Activated CD4-positive, alpha-beta T cell treated with anti-CD3 and anti-CD28 coated beads for 36 hours (primary cell): ENCODE data around the gene RRAGB. TPM values are rescaled to one million over a fixed set of nuclear protein-coding genes. Genes with fewer than 3 reads are reported as not detected.
"Not testable (repeated sequence)": the region's sequence is repeated elsewhere in the genome, so short reads cannot be mapped to it uniquely, and the experiment has no call there.

Experiments used
- ATAC-seq: fragments of 200-7000 bp; cut with Tn5 transposase; one replicate; pipeline ENCODE4 v1.10.0; 2021; ENCODE audit warnings: mild to moderate bottlenecking, moderate library complexity
- CTCF ChIA-PET: fragments of 350-600 bp; sonication (Branson Sonifier 250); formaldehyde crosslinking; loops from one replicate; lab custom pipeline; 2021; ENCODE audit warnings: antibody characterized with exemption; lab: Charles Lee
- POLR2A ChIA-PET: fragments of 350-600 bp; sonication (Branson Sonifier 250); formaldehyde crosslinking; loops from one replicate; lab custom pipeline; 2021; ENCODE audit warnings: antibody characterized with exemption, inconsistent platforms; lab: Charles Lee
- DNase-seq: peaks from one replicate; pipeline ENCODE4 v3.0.0-alpha.2; 2020
- H3K27ac Mint-ChIP-seq: one replicate; pipeline ENCODE4 v1.8.0; 2021; ENCODE audit warnings: mixed read lengths
- H3K27me3 Mint-ChIP-seq: one replicate; pipeline ENCODE4 v1.8.0; 2021; ENCODE audit warnings: mixed read lengths
- H3K36me3 Mint-ChIP-seq: one replicate; pipeline ENCODE4 v1.8.0; 2021; ENCODE audit warnings: low read depth, mixed read lengths
- H3K4me1 Mint-ChIP-seq: one replicate; pipeline ENCODE4 v1.8.0; 2021; ENCODE audit warnings: mixed read lengths
- H3K4me3 Mint-ChIP-seq: one replicate; pipeline ENCODE4 v1.8.0; 2021; ENCODE audit warnings: mild to moderate bottlenecking, moderate library complexity, mixed read lengths
- H3K9me3 Mint-ChIP-seq: one replicate; pipeline ENCODE4 v1.8.0; 2021; ENCODE audit warnings: low read depth, mixed read lengths
- intact Hi-C, 2 experiments: fragments of 100-400 bp; cut with DNase I in 1 of 2; cut with micrococcal nuclease in 1 of 2; formaldehyde crosslinking; loops; one replicate each; pipeline versions ENCODE4 v1.14.2 to v1.15.1; 2022 to 2024; cut with DNase I, micrococcal nuclease
- total RNA-seq, 2 experiments: library from RNA; stranded (reverse); gene quantifications; one replicate each; pipeline ENCODE4 v1.2.3, GENCODE V29; 2021

The RRAGB gene, protein sequence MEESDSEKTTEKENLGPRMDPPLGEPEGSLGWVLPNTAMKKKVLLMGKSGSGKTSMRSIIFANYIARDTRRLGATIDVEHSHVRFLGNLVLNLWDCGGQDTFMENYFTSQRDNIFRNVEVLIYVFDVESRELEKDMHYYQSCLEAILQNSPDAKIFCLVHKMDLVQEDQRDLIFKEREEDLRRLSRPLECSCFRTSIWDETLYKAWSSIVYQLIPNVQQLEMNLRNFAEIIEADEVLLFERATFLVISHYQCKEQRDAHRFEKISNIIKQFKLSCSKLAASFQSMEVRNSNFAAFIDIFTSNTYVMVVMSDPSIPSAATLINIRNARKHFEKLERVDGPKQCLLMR
- 1 to 10 TPM; 4.3 to 5.0 TPM for total RNA-seq

DNA sequence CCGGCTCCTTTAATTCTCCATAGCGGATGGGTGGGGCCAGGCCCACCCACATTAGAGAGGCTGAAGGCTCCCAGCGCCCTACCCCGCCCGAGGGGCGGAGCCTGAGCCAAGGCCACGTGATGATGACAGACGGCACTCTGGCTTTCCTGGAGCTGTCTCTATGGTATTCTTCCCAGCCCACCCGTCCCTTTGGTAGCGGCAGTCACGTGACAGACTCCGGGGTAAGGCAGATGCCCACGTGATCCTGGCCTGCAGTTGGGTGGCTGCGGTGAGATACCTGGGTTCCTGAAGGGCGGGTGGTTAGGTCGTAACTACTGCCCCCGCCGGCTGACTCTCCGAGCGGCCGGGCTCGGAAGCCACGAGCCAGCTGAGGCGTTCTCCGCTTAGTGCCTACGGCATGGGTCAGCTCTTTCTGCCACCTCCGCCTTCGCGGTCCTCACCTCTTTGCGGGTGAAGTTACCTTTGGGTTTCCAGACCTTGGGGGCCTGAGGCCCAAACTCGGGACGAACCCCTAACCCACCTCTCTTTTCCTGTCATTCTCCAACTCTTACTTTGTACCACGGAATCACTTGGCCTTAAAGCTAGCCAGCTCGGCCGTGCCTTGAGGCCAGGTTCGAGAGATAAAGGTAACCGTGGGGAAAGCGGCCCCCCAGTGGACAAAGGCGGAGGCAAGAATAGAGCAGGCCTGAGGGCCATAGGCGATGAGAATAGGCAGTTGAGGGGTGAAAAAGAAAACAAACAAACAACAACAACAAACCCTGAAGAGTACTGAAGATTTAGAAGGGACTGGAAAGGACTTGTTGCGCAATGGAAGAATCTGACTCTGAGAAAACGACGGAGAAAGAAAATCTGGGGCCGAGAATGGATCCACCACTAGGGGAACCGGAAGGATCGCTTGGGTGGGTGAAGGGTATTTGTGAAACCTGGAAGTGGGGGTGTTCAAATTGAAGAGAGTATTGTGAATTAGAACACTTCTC is at the start of gene RRAGB:
Gene RRAGB, plus strand, starts transcription at position 229 of the 977 bp plus-strand sequence. Its CDS starts 579 bp downstream, at position 808.
- Mint-ChIP-seq H3K27ac (peak within 1 kb of the TSS; percentile 87), H3K4me1 (peaks cover 33% of the 10 kb centered on the region), H3K36me3 (peaks cover 9% of the 10 kb centered on the region), H3K9me3 (no peaks in the 10 kb centered on the region), H3K4me3 (peak within 1 kb of the TSS; percentile 87), H3K27me3 (no peaks in the 10 kb centered on the region)
- peak; percentile 99 for ATAC-seq
- ChIA-PET POLR2A (interaction anchor here (0.6 kb wide), 2 partner anchors 26 to 229 kb away, joined by 3 read pairs; no protein-coding TSS in a partner anchor), CTCF (interaction anchor here (0.6 to 1.7 kb wide), 6 partner anchors 12 to 1076 kb away, joined by 3 to 9 read pairs (median 4); partner anchors contain the start of gene MAGEH1)
- intact Hi-C loops = loop anchor here (1.0 to 5.0 kb wide), 9 partner anchors 190 to 1276 kb away; partner anchors contain the start of genes KLF8 (in 1 of the 2), TSR2 (in 1 of the 2) and UBQLN2 (in 1 of the 2)
- peak; percentile 93 for DNase-seq

DNA sequence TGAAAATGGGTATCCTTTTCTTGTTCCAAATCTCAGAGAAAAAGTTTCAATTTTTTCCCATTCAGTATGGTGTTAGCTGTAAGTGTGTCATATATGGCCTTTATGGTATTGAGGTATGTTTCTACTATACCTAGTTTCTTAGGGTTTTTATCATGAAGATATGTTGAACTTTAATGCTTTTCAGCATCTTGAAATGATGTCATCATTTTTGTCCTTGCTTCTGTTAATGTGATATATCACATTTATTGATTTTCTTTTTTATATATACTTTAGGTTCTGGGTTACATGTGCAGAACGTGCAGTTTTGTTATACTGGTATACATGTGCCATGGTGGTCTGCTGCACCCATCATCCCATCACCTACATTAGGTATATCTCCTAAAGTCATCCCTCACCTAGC is 49.5 kb upstream of the RRAGB start:
- H3K9me3 Mint-ChIP-seq = peaks cover 7% of the 10 kb centered on the region
- ChIA-PET CTCF (no interaction called here), POLR2A (no interaction called here)
- intact Hi-C loops = no loop called here
- no peak overlapping the region for H3K27ac Mint-ChIP-seq
- DNase-seq (no peak), ATAC-seq (no peak)
- no peaks in the 10 kb centered on the region for H3K4me1 Mint-ChIP-seq
- H3K36me3 Mint-ChIP-seq = no peaks in the 10 kb centered on the region
- H3K27me3 Mint-ChIP-seq = no peaks in the 10 kb centered on the region
- H3K4me3 Mint-ChIP-seq = no peak overlapping the region

DNA sequence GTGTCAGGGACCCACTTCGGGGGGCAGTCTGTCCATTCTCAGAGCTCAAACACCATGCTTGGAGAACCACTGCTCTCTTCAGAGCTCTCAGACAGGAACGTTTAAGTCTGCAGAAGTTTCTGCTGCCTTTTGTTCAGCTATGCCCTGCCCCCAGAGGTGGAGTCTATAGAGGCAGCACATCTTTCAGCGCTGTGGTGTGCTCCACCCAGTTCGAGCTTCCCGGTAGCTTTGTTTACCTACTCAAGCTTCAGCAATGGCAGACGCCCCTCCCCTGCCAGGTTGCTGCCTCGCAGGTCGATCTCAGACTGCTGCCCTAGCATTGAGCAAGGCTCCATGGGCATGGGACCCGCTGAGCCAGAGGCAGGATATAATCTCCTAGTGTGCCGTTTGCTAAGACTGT is 29.0 kb upstream of the RRAGB start:
- H3K4me3 Mint-ChIP-seq, H3K27ac Mint-ChIP-seq, CTCF ChIA-PET, H3K4me1 Mint-ChIP-seq, H3K9me3 Mint-ChIP-seq, POLR2A ChIA-PET, H3K36me3 Mint-ChIP-seq, DNase-seq, intact Hi-C loops, H3K27me3 Mint-ChIP-seq, ATAC-seq: not testable (repeated sequence)

DNA sequence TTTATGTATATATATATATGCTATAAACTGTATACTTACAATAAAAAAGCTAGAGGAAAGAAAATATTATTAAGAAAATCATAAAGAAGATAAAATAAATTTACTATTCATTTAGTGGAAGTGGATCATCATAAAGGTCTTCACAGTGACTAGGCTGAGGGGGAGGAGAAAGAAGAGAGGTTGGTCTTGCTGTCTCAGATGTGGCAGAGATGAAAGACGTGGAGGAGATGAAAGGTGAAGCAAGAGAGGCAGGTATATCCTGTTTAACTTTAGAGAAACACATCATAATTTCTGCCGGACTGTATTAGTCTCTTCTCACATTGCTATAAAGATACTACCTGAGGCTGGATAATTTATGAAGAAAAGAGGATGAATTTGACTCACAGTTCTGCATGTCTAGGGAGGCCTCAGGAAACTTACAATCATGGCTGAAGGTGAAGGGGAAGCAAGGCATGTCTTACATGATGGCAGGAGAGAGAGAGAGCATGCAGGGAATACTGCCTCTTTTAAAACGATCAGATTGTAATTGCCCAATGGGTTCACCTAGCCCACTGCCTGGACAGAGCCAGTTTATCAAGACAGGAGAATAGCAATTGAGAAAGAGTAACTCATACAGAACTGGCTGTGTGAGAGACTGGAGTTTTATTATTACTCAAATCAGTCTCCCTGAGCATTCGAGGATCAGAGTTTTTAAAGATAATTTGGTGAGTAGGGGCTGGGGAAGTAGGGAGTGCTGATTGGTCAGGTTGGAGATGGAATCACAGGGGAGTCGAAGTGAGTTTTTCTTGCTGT is 22.1 kb upstream of the RRAGB start:
- Mint-ChIP-seq H3K36me3 (no peaks in the 10 kb centered on the region), H3K4me3 (no peak overlapping the region), H3K9me3 (no peaks in the 10 kb centered on the region), H3K4me1 (peaks cover 37% of the 10 kb centered on the region), H3K27ac (peak overlapping the region; percentile 61), H3K27me3 (no peaks in the 10 kb centered on the region)
- no peak for DNase-seq
- CTCF ChIA-PET = no interaction called here
- ATAC-seq = peak; percentile 80
- intact Hi-C loops = no loop called here
- POLR2A ChIA-PET = no interaction called here

DNA sequence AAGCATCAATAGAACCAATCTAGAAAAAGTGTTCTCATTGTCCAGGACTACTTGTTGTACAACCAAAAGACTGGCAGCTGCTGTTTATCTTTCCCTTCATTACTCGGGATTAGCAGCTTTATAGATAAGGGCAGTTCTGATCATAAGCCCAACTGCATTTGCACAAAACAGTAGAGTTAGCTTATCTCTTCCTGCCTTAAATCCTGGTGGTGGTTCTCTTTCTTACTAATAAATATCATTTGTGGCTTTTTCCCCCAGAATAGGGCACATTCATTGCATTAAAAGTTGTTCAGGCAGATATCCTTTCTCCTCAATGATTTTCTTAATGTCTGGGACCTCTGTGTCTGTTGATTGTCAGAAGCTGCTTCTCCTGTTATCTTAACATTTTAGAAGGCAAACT is 20.2 kb upstream of the RRAGB start:
- POLR2A ChIA-PET = no interaction called here
- intact Hi-C loops = no loop called here

DNA sequence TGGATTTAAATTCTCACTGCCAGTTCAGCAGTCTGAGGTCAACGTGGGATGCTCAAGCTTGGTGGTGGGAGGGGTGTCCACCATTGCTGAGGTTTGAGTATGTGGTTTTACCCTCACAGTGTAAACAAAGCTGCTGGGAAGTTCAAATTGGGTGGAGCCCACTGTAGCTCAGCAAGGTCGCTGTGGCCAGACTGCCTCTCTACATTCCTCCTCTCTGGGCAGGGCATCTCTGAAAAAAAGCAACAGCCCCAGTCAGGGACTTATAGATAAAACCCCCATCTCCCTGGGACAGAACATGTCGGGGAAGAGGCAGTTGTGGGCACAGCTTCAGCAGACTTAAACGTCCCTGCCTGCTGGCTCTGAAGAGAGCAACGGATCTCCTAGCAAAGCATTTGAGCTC is 14.9 kb upstream of the RRAGB start:
- Mint-ChIP-seq H3K36me3 (no peaks in the 10 kb centered on the region), H3K4me1 (peaks cover 41% of the 10 kb centered on the region), H3K27ac (no peak overlapping the region), H3K4me3 (no peak overlapping the region), H3K27me3 (no peaks in the 10 kb centered on the region), H3K9me3 (no peaks in the 10 kb centered on the region)
- no peak for DNase-seq
- ChIA-PET POLR2A (interaction anchor here (0.7 kb wide), 1 partner anchor 803 kb away, joined by 4 read pairs; no protein-coding TSS in a partner anchor), CTCF (interaction anchor here (1.1 kb wide), 1 partner anchor 22 kb away, joined by 3 read pairs; no protein-coding TSS in a partner anchor)
- intact Hi-C loops = no loop called here
- no peak for ATAC-seq

More for the DNA sequence above, 20.2 kb upstream of the RRAGB start:
- CTCF ChIA-PET = no interaction called here
- Mint-ChIP-seq H3K4me1 (peaks cover 37% of the 10 kb centered on the region), H3K9me3 (no peaks in the 10 kb centered on the region), H3K27me3 (no peaks in the 10 kb centered on the region), H3K4me3 (no peak overlapping the region), H3K27ac (no peak overlapping the region), H3K36me3 (no peaks in the 10 kb centered on the region)
- DNase-seq (no peak), ATAC-seq (no peak)

DNA sequence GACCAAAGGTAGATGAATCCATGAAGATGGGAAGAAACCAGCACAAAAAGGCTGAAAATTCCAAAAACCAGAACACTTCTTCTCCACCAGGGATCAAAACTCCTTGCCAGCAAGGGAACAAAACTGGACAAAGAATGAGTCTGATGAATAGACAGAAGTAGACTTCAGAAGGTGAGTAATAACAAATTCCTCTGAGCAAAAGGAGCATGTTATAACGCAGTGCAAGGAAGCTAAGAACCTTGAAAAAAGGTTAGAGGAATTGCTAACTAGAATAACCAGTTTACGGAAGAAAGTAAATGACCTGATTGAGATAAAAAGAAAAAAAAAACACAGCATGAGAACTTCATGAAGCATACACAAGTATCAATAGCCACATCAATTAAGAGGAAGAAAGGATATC is 14.1 kb upstream of the RRAGB start:
- peaks cover 38% of the 10 kb centered on the region for H3K4me1 Mint-ChIP-seq
- DNase-seq, H3K9me3 Mint-ChIP-seq, ATAC-seq, H3K27ac Mint-ChIP-seq, H3K36me3 Mint-ChIP-seq, H3K4me3 Mint-ChIP-seq, H3K27me3 Mint-ChIP-seq, POLR2A ChIA-PET, intact Hi-C loops: not testable (repeated sequence)
- CTCF ChIA-PET = interaction anchor here (1.1 kb wide), 1 partner anchor 22 kb away, joined by 3 read pairs; no protein-coding TSS in a partner anchor

DNA sequence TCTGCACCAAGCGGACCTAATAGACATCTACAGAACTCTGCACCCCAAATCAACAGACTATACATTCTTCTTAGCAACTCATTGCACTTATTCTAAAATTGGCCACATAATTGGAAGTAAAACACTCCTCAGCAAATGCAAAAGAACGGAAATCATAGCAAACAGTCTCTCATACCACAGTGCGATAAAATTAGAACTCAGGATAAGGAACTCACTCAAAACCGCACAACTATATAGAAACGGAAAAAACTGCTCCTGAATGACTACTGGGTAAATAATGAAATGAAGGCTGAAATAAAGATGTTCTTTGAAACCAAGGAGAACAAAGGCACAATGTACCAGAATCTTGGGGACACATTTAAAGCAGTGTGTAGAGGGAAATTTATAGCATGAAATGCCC is 12.5 kb upstream of the RRAGB start:
- CTCF ChIA-PET, H3K4me3 Mint-ChIP-seq, H3K27me3 Mint-ChIP-seq, H3K9me3 Mint-ChIP-seq, H3K36me3 Mint-ChIP-seq, ATAC-seq, H3K27ac Mint-ChIP-seq, POLR2A ChIA-PET, intact Hi-C loops, DNase-seq: not testable (repeated sequence)
- H3K4me1 Mint-ChIP-seq = peaks cover 28% of the 10 kb centered on the region

DNA sequence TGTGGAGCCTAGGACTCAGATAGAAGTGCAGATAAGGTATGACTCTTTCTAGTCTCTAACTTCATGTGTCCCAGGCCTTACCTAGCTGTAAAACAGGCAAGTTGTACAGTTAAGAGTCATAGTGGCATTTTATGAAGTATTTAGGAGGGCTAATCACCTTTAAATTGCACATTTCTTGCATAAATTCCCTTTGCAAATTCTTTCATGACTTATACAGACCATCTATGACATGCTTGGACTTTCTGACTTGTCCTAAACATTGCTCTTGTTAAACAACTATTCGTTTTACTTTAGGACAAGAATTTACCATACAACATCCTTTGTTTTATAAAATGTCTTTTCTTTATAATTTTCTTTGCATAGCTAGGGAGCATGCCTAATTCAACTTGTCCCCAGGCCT is 7.8 kb upstream of the RRAGB start:
- Mint-ChIP-seq H3K4me3 (no peak overlapping the region), H3K36me3 (no peaks in the 10 kb centered on the region), H3K9me3 (no peaks in the 10 kb centered on the region), H3K27me3 (no peaks in the 10 kb centered on the region), H3K27ac (no peak overlapping the region), H3K4me1 (peaks cover 11% of the 10 kb centered on the region)
- ATAC-seq (no peak), DNase-seq (no peak)
- intact Hi-C loops = no loop called here
- ChIA-PET POLR2A (no interaction called here), CTCF (no interaction called here)

DNA sequence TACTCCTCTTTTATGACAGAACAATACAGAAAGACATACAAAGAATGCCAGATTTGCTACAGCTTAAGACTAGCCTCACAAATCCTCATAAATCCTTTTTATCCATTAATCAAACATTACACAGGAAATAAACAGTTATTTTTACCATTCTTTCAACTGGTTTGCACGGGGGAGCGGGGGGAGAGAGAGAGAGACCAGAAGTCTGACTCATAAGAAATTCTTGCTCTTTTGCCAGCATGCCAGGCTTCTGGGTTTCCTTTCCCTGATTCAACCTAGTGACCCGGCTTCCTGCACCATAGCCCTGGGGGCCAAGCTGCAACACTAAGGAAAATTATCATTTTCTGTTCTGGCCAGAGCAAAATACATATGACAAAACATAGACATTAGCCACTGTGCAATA is 6.8 kb upstream of the RRAGB start:
- H3K9me3 Mint-ChIP-seq = no peaks in the 10 kb centered on the region
- H3K4me1 Mint-ChIP-seq = peaks cover 2% of the 10 kb centered on the region
- H3K27me3 Mint-ChIP-seq = no peaks in the 10 kb centered on the region
- intact Hi-C loops = no loop called here
- ATAC-seq = no peak
- no peak overlapping the region for H3K27ac Mint-ChIP-seq
- ChIA-PET CTCF (no interaction called here), POLR2A (no interaction called here)
- no peak overlapping the region for H3K4me3 Mint-ChIP-seq
- no peak for DNase-seq
- H3K36me3 Mint-ChIP-seq = no peaks in the 10 kb centered on the region

DNA sequence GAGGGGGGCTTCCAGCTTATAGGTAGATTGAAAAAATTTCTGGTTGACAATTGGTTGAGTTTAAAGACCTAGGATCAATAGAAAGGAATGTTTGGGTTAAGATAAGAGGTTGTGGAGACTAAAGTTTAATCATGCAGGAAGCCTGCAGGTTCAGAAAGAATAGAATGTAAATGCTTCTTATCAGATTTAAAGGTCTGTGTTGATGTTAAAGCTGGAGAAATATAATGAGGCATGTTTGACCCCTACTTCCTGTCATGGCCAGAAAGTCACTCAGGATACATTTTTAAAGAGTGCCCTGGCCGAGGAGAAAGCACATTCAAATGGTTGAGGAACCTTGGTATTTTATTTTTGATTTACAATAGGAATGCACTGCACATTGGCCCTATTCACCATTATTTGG is 3.9 kb upstream of the RRAGB start:
- H3K27ac Mint-ChIP-seq = no peak overlapping the region
- no peak overlapping the region for H3K4me3 Mint-ChIP-seq
- ChIA-PET CTCF (no interaction called here), POLR2A (no interaction called here)
- DNase-seq = no peak
- no peaks in the 10 kb centered on the region for H3K36me3 Mint-ChIP-seq
- H3K9me3 Mint-ChIP-seq = no peaks in the 10 kb centered on the region
- H3K27me3 Mint-ChIP-seq = no peaks in the 10 kb centered on the region
- H3K4me1 Mint-ChIP-seq = peaks cover 10% of the 10 kb centered on the region
- no peak for ATAC-seq
- intact Hi-C loops = no loop called here
